ENCODE results near the gene MRPL51.

DNA sequence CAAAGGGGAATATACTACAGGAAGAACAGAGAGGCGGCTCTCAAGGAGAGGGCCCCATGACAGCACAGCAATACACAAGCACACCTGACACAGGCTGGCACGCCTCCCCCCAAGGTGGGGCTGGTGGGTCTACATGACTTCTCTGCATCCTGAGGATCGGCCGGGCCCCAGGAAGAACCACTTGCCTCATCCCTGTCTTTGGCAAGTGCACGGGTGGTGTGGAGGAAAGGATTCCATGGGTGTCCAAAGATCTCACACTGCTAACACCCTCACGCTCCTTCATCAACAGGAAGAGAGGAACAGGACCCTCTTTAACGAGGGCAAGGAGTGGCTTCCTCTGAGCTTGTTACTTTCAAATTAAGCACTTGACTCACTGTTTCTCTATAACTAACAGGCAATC lies 29.8 kb downstream of the MRPL51 start:
- TF ChIP-seq, protein P1, sequence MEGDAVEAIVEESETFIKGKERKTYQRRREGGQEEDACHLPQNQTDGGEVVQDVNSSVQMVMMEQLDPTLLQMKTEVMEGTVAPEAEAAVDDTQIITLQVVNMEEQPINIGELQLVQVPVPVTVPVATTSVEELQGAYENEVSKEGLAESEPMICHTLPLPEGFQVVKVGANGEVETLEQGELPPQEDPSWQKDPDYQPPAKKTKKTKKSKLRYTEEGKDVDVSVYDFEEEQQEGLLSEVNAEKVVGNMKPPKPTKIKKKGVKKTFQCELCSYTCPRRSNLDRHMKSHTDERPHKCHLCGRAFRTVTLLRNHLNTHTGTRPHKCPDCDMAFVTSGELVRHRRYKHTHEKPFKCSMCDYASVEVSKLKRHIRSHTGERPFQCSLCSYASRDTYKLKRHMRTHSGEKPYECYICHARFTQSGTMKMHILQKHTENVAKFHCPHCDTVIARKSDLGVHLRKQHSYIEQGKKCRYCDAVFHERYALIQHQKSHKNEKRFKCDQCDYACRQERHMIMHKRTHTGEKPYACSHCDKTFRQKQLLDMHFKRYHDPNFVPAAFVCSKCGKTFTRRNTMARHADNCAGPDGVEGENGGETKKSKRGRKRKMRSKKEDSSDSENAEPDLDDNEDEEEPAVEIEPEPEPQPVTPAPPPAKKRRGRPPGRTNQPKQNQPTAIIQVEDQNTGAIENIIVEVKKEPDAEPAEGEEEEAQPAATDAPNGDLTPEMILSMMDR (IDR thresholded peaks at IDR 0.05 in 2 of 3, conservative IDR thresholded peaks at IDR 0.05 in 1 of 3; ENCODE audit: borderline replicate concordance in 1 of 3, insufficient read depth in 1 of 3, low read depth in 2 of 3, low read length in 2 of 3) = no peak
- TF ChIP-seq SP1 (IDR thresholded peaks at IDR 0.05; ENCODE audit: low read depth) = no peak
- TF ChIP-seq YY1 (IDR thresholded peaks at IDR 0.05; ENCODE audit: extremely low read depth, insufficient replicate concordance, low read depth, low read length) = no peak
- TF ChIP-seq, protein P2, sequence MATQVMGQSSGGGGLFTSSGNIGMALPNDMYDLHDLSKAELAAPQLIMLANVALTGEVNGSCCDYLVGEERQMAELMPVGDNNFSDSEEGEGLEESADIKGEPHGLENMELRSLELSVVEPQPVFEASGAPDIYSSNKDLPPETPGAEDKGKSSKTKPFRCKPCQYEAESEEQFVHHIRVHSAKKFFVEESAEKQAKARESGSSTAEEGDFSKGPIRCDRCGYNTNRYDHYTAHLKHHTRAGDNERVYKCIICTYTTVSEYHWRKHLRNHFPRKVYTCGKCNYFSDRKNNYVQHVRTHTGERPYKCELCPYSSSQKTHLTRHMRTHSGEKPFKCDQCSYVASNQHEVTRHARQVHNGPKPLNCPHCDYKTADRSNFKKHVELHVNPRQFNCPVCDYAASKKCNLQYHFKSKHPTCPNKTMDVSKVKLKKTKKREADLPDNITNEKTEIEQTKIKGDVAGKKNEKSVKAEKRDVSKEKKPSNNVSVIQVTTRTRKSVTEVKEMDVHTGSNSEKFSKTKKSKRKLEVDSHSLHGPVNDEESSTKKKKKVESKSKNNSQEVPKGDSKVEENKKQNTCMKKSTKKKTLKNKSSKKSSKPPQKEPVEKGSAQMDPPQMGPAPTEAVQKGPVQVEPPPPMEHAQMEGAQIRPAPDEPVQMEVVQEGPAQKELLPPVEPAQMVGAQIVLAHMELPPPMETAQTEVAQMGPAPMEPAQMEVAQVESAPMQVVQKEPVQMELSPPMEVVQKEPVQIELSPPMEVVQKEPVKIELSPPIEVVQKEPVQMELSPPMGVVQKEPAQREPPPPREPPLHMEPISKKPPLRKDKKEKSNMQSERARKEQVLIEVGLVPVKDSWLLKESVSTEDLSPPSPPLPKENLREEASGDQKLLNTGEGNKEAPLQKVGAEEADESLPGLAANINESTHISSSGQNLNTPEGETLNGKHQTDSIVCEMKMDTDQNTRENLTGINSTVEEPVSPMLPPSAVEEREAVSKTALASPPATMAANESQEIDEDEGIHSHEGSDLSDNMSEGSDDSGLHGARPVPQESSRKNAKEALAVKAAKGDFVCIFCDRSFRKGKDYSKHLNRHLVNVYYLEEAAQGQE (IDR thresholded peaks at IDR 0.05; ENCODE audit: low read depth) = no peak
- TF ChIP-seq CEBPB (IDR thresholded peaks at IDR 0.05; ENCODE audit: low read depth) = no peak
- TF ChIP-seq POLR2A (IDR thresholded peaks at IDR 0.05; ENCODE audit: borderline replicate concordance, extremely low read depth, insufficient read depth, insufficient read length) = no peak
- no peak for TF ChIP-seq POLR2AphosphoS5 (IDR thresholded peaks at IDR 0.05; ENCODE audit: low read depth, low read length)
- no peak for TF ChIP-seq RAD21 (IDR thresholded peaks at IDR 0.05; ENCODE audit: low read depth)
- no peak for TF ChIP-seq EZH2 (IDR thresholded peaks at IDR 0.05)
- TF ChIP-seq, protein P3, sequence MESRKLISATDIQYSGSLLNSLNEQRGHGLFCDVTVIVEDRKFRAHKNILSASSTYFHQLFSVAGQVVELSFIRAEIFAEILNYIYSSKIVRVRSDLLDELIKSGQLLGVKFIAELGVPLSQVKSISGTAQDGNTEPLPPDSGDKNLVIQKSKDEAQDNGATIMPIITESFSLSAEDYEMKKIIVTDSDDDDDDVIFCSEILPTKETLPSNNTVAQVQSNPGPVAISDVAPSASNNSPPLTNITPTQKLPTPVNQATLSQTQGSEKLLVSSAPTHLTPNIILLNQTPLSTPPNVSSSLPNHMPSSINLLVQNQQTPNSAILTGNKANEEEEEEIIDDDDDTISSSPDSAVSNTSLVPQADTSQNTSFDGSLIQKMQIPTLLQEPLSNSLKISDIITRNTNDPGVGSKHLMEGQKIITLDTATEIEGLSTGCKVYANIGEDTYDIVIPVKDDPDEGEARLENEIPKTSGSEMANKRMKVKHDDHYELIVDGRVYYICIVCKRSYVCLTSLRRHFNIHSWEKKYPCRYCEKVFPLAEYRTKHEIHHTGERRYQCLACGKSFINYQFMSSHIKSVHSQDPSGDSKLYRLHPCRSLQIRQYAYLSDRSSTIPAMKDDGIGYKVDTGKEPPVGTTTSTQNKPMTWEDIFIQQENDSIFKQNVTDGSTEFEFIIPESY (IDR thresholded peaks at IDR 0.05; ENCODE audit: extremely low read depth, insufficient replicate concordance, low read length) = no peak
- TF ChIP-seq SRF (IDR thresholded peaks at IDR 0.05; ENCODE audit: low read depth) = no peak

All from HCT116 (cell line).